NCI-H446 (cell line): ENCODE results near the gene GRIA2.
"Not testable (repeated sequence)": the region's sequence is repeated elsewhere in the genome, so short reads cannot be mapped to it uniquely, and the experiment has no call there.

ENCODE experiments used
- DNase-seq, 2 experiments: peaks; one replicate each; lab custom pipeline; 2025; lab: John Stamatoyannopoulos, UW

Gene GRIA2

DNA sequence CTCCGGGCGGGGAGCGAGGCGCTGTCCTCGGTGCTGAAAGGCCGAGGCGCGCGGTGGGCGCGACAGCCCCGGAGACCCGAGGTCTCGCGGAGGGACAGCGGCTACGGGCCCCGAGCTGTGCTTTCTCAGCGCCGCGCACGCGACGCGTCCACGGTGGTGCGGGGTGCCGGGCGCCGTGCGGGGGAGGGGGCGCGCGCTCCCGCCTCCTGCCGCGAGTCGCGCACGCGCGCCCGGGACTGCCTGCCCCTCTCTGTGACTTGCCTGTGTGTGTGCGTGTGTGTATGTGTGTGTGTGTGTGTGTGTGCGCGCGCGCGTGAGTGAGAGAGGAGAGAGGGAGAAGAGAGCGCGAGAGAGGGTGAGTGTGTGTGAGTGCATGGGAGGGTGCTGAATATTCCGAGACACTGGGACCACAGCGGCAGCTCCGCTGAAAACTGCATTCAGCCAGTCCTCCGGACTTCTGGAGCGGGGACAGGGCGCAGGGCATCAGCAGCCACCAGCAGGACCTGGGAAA is at the start of gene GRIA2:
Gene GRIA2 (plus strand): TSS at position 358 of the 511 bp plus-strand sequence. CDS start 315 bp downstream, outside the sequence.
- peak; percentile 63 to 83 for DNase-seq

DNA sequence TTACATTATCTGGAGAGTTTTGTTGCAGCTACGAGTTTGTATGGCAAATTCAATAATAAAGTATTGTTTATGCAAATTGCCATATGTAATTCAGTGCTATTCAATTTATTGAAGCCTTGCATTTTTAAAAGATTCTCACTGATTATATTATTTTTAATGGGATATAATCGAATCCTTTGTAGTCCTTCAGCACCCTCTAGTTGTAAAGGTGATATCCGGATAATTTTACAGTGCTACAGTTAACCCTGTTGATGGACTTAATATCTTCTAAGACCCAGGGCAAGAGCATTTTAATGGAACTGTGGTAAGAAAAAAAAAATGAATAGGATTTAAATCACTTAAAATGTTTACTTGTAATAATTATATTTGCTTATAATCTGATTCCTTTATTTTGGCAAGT is 48.5 kb upstream of the GRIA2 start:
- DNase-seq, result peak in 1 of 2 experiments; percentile 10

DNA sequence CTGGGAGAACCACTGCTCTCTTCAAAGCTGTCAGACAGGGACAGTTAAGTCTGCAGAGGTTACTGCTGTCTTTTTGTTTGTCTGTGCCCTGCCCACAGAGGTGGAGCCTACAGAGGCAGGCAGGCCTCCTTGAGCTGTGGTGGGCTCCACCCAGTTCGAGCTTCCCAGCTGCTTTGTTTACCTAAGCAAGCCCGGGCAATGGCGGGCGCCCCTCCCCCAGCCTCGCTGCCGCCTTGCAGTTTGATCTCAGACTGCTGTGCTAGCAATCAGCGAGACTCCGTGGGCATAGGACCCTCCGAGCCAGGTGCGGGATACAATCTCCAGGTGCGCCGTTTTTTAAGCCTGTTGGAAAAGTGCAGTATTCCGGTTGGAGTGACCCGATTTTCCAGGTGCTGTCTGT is 40.3 kb upstream of the GRIA2 start:
- DNase-seq, result not testable (repeated sequence)

DNA sequence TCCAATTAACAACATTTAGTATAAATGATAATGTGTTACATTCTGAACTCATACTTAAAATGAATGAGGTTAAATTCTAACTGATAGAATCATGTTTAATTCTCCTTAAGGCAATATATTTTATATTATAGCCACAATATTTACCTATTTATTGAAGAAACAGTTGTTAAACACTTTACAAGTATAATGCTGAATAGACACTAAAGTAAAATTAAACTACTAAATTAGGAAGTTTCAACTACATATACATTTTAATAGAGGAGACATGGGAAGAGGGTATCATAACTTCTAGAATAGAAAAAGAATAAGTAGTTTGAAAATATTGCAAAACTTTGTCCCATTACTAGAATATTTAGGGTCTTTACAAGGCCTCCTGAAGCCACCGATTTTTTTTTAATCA is 36.2 kb upstream of the GRIA2 start:
- DNase-seq, result no peak

DNA sequence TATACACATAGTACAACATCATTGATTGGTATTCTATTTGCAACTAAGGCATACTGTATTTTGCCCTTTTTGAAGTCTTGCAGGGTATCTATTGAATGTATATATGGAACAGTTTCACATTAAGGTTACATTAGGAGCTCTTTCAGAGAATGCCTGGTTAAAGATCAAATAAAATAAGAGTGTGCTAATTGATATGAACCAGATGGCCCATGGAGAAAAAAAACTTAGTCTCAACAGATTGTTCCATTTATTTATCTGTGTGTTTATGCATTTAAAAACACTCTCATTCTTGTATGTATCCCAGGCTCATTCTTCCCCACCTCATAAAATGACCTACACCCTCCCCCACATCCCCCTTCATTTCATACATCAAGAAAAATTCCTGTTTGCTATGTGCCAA is 35.2 kb upstream of the GRIA2 start:
- no peak for DNase-seq

DNA sequence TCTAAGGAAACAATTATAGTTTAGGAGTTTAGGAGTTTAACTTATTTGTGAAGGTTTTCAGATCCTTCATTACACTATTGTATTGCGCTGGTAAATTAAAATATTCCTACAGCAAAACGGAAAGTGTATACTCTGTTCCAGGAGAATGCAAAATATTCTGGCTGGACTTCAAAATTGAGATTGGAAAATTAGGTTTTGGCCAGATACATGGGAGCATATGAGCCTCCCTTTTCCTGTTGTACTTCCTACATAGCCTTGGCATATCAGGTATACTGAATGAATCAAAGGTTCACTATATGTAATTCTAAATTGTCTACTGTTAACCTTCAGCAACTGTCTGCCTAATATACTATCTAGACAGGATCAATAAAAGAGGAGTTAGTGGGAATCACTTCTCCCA is 25.2 kb upstream of the GRIA2 start:
- no peak for DNase-seq

DNA sequence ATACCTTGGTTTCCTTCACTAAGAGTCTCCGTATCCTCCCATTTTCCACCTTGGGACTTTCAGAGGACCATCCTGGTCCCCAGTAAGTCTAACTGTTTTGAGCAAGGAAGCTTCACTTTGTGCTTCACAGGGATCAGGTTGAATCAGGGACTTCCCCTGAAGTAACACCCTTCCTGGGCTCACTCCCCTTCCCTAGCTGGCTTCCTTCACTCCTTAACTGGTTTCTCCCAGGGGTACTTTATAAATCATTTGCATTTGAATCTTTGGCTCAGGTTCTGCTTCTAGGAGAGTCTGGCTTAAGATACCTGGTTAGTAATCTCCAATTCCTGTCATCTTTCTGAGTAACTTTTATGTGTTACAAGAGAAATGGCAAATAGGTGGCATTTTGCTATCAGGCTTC is 24.5 kb upstream of the GRIA2 start:
- DNase-seq, result no peak

DNA sequence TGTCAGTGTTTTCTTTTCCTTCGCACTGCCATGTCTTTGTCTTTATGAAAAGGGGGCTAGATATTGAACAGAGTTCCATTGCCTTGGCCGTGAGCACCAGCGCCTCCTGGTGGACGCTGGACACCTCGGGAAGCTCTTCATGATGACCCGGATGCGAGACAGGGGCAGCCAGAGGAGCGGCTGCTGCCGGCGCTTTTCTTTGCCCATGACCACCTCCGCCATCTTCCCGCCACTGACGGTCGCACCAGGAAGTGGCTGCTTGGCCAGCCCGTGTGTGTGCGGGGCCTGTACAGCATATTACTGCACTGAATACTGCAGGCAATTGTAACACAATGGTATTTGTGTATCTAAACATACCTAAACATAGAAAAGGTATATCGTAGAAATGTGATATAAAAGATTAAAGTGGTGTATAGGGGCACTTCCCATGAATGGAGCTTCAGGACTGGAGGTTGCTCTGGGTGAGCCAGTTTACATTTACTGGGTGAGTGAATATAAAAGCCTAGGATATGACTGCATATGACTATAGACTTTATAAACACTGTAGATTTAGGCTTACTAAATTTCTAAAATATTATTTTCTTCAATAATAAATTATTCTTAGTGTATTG is 15.8 kb upstream of the GRIA2 start:
- DNase-seq, result no peak

DNA sequence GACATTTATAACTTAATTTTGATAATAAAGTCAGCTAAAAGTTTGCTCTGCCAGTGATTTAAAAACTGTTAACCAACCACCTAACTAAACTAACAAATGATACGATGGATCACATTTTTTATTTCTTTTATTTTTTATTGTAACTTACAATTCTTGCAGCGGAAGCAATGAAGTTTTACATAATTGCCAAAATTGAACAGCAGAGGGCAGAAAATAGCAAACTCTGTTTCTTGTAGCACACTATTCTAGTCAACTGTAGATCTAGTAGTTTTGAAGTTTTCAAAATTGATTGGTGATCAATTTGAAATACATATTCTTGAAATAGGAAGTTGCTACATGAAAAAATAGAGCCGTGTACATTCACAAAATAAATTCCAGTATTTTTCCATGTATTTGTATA is 2.8 kb upstream of the GRIA2 start:
- DNase-seq, result peak in 1 of 2 experiments; percentile 54

DNA sequence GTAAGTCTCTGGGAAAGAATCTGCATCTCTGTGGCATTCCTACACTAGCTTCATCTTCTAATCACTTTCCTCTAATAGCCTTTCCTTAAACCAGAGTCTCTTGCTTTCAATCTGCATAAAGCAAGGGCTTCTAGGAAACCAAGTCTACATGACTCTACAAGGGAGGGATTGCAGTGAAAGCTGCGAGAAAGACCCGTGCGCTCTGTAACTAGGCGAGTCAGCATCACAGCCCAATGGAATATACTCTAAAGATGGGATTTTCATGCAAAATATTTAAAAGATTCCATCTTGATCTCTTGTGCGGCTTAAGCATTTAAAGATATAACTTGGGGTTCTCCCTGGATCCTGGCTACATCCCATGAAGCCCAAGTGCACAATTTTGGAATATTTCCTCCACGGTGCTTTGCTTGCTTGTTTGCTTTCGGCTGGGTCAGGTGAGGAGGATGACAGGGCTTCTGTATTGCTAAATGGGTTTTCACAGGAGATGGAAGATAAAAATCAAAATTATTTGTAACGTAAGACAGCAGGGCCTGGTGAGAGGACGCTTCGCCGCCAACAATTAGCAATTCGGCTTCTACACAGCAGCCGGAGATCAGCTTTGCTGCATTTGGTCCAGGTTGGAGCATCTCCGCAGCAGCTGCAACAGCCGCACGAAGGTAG is 687 bp upstream of the GRIA2 start:
- peak in 1 of 2 experiments; percentile 12 for DNase-seq

DNA sequence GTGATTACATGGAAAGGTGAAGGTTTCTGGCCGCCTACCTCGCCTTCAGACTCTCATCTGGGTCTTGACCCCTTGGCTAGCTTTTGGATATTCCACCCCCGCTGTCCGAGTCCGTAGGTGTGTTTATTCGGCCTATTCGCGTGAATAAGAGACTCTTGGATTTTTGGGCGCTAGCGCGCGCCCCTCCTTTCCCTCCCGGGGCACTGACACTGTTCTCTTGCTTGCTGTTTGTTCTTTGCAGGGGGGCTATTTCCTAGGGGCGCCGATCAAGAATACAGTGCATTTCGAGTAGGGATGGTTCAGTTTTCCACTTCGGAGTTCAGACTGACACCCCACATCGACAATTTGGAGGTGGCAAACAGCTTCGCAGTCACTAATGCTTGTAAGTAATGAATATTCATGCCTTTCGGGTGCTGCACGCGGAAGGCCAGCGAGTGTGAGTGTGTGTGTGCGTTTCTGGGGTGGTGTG is 932 bp downstream of the GRIA2 start:
- no peak for DNase-seq

DNA sequence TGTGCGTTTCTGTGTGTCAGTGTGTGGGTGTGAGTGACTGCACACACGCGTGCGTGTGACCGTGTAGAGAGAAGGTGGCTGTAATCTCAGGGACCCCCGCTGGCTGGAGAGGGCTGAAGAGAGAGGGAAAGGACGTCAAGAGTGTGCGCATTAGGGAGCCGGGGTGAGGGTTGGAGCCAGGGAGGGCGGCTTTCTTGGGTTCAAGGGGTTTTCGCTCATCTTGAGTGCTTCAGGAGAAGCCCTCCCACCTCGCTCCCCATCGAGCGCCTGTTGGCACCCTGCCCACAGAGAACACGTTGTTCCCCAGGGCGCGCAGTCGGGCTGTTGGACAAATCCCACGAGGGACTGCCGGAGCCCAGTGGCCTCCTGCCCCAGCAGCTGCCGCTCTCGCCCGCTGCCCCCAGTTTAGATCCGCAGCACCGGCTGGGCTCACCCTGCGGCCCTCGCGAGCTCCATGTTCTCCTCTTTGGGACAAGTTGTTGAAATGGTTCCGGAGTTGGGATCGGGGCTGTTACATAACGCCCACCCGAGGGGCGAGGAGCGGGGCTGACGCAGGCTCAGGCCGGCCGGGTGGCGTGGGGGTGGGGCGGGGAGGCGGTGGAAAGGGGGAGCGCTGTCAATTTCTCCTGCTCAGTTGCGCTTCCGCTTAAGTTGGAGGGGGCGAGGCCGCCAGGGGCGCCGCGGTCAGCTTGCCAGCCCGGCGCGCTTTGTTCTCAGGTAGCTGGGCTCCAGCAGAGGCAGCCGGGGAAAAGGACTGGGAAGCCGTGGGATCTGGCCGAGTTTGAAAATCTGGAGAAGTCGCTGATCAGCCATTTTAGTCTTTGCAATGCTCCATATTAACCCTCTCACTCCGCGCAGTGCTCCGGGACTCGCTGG is 1.6 kb downstream of the GRIA2 start:
- peak; percentile 53 to 77 for DNase-seq

DNA sequence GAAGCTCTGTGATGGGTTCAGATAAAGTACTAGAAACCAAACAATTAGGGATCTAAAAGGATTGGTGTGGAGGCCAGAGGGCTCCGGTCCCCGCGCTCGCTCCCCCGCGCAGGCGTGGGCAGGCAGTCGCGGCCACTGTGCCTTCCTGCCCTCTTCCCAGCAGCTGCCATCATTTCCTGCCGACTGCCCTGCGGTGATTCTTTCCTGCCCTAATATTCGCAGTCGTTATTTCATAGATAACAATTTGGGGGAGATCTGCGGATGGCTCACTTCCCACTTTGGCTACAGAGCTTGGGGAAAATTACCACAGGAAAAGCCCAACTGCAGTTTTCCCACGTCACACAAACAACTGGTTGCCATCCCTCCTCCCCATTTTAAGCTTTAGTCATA is 2.2 kb downstream of the GRIA2 start:
- peak in 1 of 2 experiments; percentile 33 for DNase-seq

DNA sequence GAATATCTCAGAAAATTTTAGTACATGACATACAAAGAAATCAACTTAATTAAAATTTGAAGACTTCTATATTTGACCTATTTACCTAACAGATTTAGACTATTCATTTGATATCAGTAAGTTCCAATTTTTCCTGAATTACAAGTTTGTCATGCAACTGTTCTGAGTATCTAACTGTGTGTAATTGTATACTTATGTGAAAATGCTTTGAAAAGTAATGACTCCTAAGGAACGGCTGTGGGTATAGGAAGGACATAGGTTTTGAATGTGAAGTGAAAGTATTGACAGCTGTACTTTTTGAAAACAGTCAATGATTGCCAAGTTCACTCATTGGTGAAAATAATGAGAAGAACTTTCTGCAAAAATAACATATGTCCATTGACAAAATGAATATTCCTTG is 2.9 kb downstream of the GRIA2 start:
- peak in 1 of 2 experiments; percentile 31 for DNase-seq

DNA sequence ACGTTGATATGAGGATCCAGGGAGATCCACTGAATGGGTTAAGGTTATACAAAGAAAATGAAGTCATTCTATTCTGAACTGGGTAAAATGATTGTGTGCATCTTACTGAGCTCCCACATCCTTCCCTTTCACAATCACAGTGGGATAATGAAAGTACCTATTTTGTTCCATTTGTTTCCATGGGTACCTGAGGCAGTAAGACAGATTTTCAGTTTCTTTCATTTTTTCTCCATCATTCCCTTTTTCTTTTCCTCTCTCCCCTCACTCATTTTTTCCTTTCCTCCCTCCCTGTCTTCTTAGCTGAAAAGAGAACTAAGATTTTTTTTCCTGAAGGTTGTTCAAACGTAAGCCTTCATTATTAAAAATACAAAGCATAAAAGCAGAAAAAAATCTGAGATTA is 4.6 kb downstream of the GRIA2 start:
- no peak for DNase-seq

DNA sequence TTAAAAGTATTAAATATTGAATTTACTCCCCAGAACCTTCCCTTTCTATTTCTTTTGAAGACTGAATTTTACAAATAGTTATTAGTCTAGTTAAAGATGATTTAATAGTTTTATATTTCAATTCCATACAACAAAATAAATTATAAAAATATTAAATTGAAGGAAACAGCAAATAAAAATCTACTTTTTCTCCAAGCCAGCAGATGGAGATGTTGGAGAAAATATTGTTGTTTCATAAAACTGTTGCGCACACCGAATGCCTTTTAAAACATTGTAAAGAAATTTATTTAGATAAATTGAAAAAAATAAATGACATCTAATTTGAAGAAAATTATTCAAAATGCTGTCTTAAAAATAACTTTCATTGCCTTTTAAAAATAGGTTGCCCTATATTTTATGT is 5.5 kb downstream of the GRIA2 start:
- DNase-seq, result peak in 1 of 2 experiments; percentile 26

DNA sequence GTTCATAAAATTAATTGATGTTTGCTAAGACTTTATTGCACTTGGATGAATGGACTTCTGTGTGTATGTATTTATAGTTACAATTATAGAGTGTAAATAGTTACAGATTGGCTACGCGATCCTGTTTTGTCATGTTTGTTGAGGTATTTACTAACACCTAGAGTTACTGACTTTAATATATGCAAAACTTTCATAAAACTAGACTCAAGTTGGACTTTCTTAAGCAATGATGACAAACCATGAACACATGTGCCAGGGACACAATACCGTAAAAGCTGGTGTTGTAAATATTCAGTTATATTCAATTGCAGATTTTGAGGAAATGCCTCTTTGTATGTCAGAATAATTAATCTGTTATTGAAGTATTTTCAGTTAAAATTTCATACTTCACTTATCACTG is 6.1 kb downstream of the GRIA2 start:
- DNase-seq, result no peak

DNA sequence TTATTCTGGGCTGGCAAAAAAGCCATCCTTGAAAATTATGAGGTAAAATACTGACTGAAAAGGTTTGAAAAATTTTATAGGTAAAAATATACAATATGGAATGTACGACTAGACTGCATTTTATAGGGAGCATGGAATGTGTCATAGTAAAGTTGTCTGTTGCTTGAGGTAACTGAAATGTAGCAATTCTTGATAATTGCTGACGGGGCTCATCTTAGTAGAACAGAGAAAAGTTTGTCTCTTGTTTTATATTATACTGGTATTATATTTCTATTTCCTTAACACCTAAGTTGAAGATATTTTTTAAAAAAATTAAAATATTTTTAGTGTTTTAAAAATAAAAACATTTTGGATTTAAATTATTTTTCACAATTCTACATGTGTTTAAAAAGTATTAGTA is 11.0 kb downstream of the GRIA2 start:
- no peak for DNase-seq

DNA sequence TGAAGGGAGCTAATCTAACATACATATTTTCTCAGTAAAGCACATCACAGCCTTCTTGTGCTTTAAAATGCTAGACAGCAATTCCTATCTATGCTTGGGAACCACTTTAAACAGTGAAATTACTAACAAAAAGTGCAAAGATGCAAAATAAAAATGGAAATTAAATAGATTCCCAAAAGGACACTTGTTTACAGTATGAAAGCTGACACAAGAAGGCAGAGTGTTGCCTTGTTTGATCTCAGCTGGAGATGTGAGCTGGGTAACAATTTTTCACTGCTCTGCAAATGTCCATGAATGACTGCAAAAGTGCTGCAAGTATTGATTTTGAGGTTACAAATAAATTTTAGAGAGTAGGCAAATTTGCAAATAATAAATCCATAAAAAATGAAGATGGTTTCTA is 22.3 kb downstream of the GRIA2 start:
- no peak for DNase-seq

DNA sequence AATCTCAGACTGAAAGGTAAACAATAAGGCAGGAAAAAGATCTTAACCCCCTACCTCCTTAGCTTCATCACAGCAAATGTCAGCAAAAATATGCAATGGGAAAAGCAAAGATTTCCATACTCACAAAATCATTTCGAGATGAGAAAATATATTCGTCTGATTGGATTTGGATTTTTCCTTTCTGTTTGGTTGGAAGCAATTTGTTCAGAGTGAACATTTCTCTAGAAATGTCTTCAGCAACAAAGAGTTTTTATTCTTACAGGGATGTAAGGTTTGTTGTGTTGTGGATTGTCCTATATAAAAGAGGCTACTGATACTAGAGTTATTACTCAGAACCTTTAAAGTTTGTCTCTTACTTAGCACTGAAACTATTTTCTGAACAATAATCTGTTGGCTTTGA is 23.8 kb downstream of the GRIA2 start:
- no peak for DNase-seq

DNA sequence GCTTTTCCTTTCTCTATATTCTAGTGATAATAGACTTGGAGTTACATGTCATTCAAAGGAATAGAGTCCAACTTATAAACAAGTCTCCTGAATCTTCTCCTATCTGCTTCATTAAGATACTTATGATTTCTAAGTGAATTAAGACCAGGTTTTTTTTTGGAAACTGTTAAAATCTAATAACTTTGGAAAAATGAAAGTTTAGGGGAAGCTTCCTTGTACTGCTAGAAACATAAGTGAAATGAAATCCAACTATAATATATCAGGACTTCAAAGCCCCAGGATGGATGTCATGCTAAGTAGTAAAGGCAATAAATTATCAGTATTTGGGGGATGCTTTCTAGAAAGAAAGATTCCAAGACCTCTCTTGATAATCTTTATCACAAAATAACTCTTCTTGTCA is 24.8 kb downstream of the GRIA2 start:
- DNase-seq, result no peak

DNA sequence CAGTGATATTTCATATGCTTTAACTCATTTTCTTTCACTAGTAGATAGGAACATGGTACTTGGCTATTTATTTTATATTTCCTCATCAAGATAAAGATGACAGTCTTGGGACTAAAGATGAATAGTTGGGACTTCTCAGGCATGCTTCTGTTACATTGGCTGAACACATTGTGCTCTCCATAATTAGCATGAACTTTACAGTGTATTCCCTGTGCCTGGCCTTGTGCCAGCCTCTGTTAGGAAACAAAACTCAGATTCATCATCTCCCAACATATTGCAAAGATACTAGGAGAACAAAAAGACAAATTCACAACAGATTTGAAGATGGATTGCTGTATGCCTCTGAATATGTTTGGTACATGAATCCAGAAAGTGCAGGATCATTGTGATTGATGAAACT is 26.4 kb downstream of the GRIA2 start:
- peak in 1 of 2 experiments; percentile 19 for DNase-seq

DNA sequence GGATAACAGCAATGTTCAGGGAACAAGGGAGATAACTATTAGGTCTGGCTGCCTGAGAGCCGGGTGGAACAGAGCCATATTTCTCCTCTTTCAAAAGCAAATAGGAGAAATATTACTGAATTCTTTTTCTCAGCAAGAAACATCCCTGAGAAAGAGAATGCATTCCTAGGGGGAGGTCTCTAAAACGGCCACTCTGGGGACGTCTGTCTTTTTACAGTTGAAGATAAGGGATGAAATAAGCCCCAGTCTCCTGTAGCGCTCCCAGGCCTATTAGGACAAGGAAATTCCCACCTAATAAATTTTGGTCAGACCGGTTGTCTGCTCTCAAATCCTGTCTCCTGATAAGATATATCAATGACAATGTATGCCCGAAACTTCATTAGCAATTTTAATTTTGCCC is 37.6 kb downstream of the GRIA2 start:
- DNase-seq, result not testable (repeated sequence)
